Measurements from ENCODE around the gene AICDA. TPM values are rescaled to one million over a fixed set of nuclear protein-coding genes. Genes with fewer than 3 reads are reported as not detected.

AICDA gene
- total RNA-seq, 4 donors from 2014 or later: not detected

GRCh38 chr12:8647968-8648367, 35.3 kb upstream of the AICDA start:
- intact Hi-C loops (cut with DNase I; ENCODE audit: low total_unique reads): no loop called here
- no peak overlapping the region for H3K4me3 ChIP-seq (ENCODE audit: low read depth, poor library complexity, severe bottlenecking)
- 84 to 86% methylated on average over 5 of the region's 5 CpGs for WGBS, 2 donors
- DNase-seq (ENCODE audit: low spot score in 2 of 2): no peak
- TF ChIP-seq POLR2A (IDR thresholded peaks at IDR 0.05) (no peak), CTCF (IDR thresholded peaks at IDR 0.05) (no peak)

DNA sequence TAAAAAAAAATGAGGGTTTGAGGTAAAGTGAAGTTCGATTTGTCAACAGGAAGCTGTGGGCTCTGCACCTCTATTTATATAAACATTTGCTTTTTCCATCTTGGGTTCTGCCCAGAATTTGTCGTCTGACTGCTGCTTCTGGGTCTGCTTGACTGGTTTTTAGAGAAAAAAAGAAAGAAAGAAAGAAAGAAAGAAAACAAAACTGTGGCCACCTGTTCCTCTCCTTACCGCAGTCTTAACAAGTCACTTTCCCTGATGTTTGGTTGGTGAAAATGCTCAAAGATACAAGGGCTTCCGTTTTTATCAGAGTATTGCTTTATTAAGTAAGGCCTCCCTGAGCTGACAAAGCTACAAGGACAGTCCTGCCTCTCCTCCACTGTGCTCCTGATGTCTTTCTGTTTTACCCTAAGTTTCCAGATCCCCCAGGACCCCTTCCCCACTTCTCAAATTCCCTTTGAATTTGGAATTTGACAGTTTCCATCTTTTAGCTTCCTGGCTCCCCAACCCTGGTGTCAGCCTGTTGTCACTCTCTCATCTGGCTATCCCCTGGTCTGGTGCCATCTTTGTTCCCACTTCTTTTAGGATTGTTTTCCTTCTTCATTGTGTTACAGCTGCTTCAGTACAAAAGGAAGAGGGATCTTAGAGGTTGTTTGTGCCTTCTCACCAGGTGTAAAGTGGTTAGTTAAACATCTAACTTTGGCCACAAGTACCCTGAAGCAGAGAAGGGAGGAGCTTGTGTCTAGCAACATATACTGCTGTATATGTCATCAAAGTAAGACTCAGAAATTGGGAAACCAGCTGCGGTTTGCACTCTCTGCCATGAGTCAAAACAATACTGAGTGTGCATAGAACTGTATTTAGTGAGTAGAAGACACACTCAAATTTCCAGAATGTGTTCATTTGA, 31.9 kb upstream of the AICDA start:
- H3K4me3 ChIP-seq (ENCODE audit: low read depth, poor library complexity, severe bottlenecking): no peak overlapping the region
- TF ChIP-seq POLR2A (IDR thresholded peaks at IDR 0.05) (no peak), CTCF (IDR thresholded peaks at IDR 0.05) (no peak)
- peak in 1 of 2 donors; percentile 54 for DNase-seq (ENCODE audit: low spot score in 2 of 2)
- WGBS, 2 donors: 60 to 62% methylated on average over 5 of the region's 5 CpGs
- intact Hi-C loops (cut with DNase I; ENCODE audit: low total_unique reads): no loop called here

- WGBS, 2 donors: 67 to 74% methylated on average over 1 of the region's 1 CpG
- no peak overlapping the region for H3K4me3 ChIP-seq (ENCODE audit: low read depth, poor library complexity, severe bottlenecking)
- intact Hi-C loops (cut with DNase I; ENCODE audit: low total_unique reads): no loop called here
- TF ChIP-seq POLR2A (IDR thresholded peaks at IDR 0.05) (no peak), CTCF (IDR thresholded peaks at IDR 0.05) (no peak)
- no peak for DNase-seq (ENCODE audit: low spot score in 2 of 2)
Observed at GRCh38 chr12:8642775-8643174, 30.1 kb upstream of the AICDA start.

- TF ChIP-seq CTCF (IDR thresholded peaks at IDR 0.05): no peak
- 87 to 95% methylated on average over 2 of the region's 2 CpGs for WGBS, 2 donors
- intact Hi-C loops (cut with DNase I; ENCODE audit: low total_unique reads): no loop called here
- no peak for DNase-seq (ENCODE audit: low spot score in 2 of 2)
- no peak overlapping the region for H3K4me3 ChIP-seq (ENCODE audit: low read depth, poor library complexity, severe bottlenecking)
Observed at GRCh38 chr12:8639936-8640335, 27.3 kb upstream of the AICDA start.

- WGBS, 2 donors: 70% methylated on average over 4 of the region's 4 CpGs
- TF ChIP-seq POLR2A (IDR thresholded peaks at IDR 0.05): no peak
- TF ChIP-seq CTCF (IDR thresholded peaks at IDR 0.05): no peak
- intact Hi-C loops (cut with DNase I; ENCODE audit: low total_unique reads): no loop called here
- H3K4me3 ChIP-seq (ENCODE audit: low read depth, poor library complexity, severe bottlenecking): no peak overlapping the region
- no peak for DNase-seq (ENCODE audit: low spot score in 2 of 2)
Observed at GRCh38 chr12:8638951-8639350, 26.3 kb upstream of the AICDA start.
